DMS 273 (cell line): ENCODE measurements around the gene KRTAP10-6.
A peak's percentile ranks its signal among the peaks of the same experiment; 100 is the strongest.
"Not testable (repeated sequence)": the region's sequence is repeated elsewhere in the genome, so short reads cannot be mapped to it uniquely, and the experiment has no call there.

Experiments used
- DNase-seq: peaks from one replicate; lab custom pipeline; 2025; ENCODE audit not compliant: unreplicated experiment; lab: John Stamatoyannopoulos, UW

Gene KRTAP10-6

DNA sequence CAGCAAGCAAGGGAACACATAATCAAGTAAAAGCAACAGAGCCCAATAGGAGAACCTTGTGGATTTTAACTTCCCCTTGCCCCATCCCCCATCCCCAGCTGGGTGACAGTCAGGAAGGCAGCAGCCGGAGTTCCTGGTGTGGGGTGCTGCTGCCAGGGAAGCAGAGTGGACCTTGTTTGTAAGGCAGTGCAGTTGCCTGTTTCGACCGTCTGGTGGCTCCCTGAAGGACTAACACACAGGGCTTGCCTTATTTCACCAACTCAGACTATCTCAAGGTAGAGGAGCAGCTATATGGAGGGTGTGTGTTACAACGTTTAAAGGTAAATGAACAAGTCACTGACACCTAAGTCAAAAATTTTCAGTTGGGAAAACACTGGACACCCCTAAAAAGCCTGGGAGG lies 26.2 kb upstream of the KRTAP10-6 start:
- DNase-seq, result no peak

DNA sequence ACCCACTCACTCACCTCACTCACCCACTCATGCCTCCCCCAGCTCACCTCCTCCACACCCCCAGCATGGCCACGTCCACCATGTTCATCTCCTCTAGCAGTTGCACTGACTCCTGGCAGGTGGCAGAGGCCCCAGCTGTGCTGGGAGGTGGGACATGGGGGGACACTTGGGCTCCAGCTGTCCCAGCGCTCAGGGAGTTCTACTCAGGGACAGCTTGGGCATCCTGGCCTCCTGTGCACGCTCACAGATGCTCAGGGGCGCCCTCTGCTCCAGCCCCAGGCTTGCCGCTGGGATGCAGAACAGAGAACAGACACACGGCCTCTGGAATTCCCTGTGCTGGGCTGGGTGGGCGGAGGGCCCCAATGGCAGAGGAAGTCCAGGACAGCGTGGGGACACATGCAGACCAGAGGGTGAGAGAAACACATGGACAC lies 24.8 kb upstream of the KRTAP10-6 start:
- DNase-seq, result no peak

DNA sequence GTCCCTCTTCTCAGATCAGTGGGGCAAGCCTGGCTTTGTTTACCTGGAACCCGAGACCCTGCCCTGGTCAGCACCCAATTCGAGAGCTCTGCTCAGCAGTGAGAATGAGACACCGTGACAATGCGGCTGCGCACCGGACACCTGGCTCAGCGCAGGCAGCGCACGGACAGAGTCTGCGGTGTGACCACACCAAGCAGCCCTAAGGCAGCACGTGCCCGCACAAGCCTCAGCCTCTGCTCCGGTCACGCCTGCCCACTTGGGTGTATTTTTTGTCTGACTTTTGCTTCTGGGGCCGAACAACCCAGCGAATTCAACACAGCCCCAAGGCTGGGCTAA lies 24.3 kb upstream of the KRTAP10-6 start:
- DNase-seq, result no peak

DNA sequence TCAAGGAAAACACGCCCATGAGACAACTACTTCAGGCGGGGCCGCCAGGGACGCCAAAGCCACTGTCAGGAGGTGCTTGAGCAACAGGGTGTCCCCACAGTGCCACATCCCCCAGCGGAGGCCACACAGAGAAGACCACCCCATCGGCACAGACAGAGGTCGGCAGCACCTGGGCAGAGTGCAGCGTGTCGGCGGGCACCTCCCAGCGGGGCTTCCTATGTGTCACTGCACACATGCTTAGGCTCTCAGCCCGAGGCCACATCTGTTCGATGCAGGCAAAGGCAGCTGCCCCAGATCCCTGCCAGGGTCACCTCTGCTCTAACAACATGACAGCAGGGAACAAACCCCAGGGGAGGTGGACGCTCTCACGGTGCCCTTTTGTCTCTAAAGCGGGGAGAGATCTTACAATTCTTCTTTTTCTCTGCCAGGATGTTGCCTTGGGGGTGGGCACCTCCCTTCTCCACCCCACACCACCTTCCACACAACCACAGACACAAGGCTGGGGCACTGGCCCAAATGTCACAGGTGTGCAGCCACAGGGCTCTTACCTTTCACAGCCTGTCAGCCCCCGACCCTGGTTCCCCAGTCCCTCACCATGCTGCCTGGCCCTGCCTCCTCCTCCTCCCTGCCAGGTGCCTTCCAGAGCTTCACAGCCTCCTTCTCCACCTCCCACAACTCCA lies 23.7 kb upstream of the KRTAP10-6 start:
- peak; percentile 59 for DNase-seq

DNA sequence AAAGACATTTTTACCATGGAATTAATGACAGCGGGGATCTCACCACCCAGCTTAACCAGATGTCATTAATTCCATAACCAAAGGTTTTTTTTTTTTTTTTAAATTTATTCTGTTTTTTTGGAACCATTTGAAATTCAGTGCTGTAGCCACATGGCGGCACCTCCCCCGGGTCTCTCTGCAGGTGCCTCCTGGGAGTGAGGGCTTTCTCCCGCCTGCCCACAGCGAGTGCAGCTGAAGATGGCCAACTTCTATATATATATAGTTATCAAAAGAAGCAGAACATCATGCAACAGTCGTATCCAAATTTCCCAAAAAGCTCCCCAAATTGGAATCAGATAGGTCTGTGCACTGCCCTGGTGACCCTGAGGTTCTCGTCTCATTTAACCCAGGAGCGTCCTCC lies 23.2 kb upstream of the KRTAP10-6 start:
- no peak for DNase-seq

DNA sequence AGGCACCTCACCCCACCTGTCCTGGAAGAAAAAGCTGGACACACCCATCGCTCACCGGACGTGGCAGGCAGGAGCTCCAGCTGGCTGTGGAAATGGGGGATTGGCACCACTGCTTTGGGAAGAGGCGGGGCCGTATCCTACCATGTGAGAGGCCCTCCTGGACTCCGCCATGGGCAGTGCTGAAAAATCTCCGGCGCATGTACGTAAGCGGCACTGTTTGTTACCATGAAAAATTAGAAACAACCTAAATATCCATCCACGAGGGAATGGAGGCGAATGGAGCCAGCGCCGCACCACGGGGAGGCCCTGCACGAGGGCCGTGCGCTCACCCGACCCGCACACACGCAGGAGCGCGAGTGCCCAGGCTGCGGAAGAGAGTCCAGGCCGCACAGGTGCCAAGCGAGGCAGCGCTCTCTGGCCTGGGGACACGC lies 22.7 kb upstream of the KRTAP10-6 start:
- DNase-seq, result no peak

DNA sequence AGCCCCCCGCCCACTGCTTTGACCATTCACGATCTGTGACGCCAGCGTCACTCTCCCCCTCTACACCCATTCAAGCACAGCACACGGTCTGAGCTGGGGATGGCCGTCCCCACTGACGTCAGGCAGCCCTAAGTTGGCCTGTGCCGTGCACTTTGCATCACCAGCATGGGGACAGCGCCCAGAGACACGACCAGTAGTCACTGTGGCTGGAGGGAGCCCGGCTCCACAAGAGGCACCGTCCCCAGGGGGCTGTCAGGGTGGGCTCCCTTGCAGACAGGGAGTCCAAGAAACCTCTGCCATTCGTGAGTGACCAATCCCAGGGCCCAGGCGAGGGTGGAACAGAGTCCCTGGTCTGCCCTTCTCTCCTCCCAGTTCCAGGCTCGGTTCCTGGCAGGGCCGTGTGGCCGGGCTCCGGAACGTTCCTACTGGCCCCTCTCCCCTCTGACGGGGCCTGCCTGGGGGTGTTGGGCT lies 21.9 kb upstream of the KRTAP10-6 start:
- no peak for DNase-seq

DNA sequence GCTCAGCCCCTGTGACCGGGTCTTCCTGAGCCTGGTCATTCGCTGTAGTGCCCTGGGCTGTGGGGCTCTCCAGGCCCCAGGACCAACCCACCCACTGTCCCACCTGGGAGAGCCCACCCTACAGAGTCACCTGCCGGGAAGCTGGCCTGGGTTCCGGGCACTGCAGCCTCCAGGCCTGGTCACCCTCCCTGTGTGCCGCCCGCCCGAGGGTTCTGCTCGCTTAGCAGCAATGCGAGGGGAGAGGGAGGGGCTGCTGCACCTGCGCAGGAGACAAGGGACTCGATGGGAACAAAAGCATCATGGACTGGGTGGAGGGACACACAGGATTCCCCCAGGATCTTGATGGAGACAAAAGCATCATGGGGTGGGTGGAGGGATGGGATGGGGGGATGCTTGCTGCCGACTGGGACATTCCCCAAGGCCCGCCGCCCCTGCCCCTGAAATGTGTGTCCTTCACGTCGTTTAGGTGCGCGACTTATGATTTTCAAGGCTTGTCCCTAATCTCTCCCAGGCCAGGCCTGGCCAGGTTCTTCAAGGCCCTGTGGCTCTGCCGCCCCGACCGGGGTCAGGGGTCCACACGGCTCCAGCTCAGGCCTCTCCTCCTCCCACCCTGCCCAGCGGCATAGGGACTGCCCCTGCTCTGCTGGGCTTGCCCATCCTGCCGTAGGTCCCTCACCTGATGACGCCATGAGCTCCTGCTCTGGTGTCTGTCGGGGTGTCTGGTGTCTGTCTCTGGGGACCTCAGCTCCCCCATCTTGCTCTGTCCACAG lies 21.3 kb upstream of the KRTAP10-6 start:
- no peak for DNase-seq

DNA sequence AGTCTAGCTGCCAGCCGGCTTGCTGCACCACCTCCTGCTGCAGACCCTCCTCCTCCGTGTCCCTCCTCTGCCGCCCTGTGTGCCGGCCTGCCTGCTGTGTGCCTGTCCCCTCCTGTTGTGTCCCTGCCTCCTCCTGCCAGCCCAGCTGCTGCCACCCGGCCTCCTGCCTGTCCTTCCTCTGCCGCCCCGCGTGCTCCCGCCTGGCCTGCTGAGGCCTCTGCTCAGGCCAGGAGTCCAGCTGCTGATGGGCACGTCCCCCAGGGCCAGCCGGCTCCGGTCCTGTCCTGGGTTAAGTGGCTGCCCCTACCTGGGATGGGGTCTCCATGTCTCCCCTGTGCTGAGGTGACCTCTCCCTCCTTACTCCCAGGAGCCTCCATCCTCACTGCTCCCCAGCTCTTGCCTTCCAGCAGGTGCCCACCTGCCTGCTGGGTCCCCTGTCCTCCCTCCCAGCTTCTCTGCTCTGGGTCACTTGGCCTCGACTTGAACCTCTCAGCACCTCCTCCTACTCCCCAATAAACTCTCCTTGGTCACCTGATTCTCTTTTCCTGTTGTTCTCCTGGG lies 20.4 kb upstream of the KRTAP10-6 start:
- no peak for DNase-seq

DNA sequence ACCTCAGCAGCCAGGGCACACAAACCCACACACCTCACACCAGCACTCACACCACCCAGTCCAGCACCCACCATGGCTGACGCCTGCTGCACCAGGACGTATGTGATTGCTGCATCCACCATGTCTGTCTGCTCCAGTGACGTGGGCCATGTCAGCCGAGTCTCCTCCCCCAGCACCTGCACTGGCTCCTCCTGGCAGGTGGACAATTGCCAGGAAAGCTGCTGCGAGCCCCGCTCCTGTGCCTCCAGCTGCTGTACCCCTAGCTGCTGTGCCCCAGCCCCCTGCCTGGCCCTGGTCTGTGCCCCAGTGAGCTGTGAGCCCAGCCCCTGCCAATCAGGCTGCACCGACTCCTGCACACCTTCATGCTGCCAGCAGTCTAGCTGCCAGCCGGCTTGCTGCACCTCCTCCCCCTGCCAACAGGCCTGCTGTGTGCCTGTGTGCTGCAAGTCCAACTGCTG lies 19.8 kb upstream of the KRTAP10-6 start, which contains the start of gene KRTAP10-8:
KRTAP10-8 (plus strand) TSS at position 51 of the 458 bp plus-strand sequence; CDS start at position 73, 22 bp downstream.
- peak; percentile 44 for DNase-seq

DNA sequence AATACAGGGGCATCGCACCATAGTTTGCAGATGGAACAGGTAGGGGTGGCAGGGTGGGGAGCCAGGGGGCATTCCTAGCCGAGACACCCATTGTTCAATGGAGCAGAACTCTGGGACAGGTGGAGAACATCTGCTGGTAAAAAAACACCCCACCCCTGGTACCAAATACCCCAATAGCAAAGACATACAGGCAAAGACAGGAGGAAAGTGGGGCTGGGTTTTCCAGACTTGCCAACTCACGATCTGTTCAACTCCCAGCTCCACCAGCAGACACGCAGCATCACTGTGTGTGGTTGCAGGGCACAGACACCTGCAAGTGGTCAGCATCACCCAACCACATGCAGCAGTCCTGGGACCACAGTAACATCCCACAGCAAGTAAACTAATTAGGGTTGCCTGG lies 19.2 kb upstream of the KRTAP10-6 start:
- DNase-seq, result no peak

DNA sequence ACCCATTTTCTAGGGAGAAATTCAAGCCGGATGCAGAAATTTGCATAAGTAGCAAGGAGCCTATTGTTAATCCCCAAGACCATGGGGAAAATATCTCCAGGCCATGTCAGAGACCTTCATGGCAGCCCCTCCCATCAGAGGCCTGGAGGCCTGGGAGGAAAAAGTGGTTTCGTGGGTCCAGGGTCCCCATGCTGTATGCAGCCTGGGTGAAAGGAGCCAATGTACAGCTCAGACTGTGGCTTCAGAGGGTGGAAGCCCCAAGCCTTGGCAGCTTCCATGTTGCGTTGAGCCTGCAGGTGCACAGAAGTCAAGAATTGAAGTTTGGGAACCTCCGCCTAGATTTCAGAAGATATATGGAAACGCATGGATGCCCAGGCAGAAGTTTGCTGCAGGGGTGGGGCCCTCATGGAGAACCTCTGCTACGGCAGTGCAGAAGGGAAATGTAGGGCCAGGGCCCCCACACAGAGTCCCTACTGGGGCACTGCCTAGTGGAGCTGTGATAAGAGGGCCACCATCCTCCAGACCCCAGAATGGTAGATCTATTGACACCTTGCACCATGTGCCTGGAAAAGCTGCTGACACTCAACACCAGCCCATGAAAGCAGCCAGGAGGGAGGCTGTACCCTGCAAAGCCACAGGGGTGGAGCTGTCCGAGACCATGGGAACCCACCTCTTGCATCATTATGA lies 18.0 kb upstream of the KRTAP10-6 start:
- not testable (repeated sequence) for DNase-seq

DNA sequence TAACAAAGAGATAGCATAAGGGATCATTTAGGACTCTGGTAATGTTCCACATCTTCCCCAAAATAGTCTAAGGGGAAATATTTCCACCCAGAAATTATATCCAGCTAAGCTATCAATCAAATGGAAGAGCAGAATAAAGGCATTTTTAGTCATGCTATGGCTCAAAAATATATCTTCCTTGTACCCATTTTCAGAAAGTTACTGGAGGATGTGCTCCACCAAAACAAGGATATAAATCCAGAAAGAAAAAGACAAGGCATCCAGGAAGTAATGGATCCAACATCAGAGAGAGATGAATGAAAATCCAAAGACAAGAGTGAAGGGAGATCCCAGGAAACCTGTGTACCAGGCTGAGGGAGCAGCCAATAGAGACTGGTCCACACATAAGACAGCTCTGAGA lies 16.9 kb upstream of the KRTAP10-6 start:
- DNase-seq, result no peak

DNA sequence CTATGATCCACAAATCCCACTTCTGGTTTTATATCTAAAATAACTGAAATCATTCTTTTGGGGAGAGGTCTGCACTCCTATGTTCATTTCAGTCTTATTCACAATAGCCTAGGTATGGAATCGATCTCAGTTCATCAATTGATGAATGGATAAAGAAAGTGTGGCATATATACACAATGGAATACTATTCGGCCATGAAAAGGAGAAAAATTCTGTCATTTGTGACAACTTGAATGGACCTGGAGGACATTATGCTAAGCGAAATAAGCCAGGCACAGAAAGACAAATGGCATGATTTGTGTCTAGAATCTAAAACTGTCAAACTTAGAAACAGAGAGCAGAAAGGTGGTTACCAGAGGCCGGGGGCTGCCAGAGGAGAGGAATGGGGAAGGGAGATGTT lies 14.2 kb upstream of the KRTAP10-6 start:
- no peak for DNase-seq

DNA sequence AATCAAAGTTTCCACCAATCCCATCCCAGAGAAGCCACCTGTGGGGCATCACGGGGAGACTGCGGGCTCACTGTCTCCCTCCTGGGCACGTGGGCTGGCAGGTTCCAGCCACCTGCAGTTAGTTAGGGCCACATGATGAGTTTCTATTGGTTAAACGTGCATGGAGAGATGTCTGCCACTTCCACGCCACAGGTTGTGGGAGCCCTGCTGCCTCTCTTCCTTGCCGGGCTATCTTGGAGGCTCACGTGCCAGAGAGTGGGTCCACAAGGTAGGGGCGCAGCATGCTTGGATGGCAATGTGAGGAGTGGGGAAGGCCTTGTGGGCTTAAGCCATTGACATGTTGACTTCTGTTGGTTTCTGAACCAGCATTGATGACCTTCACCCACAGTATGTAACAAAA lies 11.6 kb upstream of the KRTAP10-6 start:
- no peak for DNase-seq

DNA sequence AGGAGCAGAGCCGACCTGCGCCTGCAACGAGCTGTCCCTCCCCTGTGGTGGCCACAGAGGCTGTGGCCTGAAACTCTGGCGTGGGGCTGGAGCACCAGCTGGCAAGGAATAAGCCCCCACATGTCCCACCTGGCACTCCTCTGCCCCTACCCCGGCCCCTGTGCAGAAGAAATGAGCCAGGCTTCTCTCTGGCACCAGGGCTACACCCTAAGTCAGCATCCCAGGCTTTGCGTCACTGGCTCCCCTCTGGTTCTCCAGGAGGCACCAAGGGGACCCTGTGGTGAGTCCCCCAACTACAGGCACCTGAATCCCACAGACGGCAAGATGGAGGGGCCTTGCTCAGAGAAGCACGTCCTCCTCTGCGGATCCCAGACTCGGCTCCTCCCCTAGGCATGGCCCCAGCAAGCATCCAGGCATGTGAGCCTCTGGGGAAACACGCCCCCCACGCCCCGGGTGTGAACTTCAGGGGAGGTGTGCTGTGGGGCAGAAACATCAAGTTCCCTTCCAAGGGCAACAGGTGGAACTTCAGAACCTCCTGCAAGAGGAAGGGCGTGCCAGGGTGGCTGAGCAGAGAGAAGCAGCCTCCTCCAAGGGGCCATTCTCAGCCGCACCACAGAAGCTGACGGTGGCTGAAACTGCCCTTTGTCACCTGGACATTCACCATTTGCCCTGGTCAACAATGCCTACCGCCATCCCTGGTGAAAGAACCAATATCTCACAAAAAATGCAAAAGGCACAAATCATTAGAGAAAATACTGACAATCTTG lies 11.0 kb upstream of the KRTAP10-6 start:
- DNase-seq, result no peak

DNA sequence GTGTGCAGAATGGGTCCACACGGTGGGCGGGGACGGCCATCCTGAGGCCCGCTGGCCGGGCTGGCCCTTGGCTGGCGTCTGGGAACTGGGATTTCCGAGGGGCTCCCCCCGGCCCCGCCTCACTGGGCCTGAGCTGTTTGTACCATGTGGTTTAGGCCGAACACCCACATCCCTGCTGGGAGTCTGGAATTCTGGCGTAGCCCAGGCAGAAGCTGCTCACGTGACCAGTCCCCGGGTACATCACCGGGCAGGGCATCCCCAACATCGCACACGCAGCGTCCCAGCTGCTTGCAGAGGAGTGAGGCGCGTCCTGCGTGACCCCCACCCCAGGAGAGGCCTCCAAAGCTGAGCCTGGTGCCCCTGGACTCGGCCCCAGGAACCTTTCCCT lies 10.2 kb upstream of the KRTAP10-6 start:
- DNase-seq, result no peak

DNA sequence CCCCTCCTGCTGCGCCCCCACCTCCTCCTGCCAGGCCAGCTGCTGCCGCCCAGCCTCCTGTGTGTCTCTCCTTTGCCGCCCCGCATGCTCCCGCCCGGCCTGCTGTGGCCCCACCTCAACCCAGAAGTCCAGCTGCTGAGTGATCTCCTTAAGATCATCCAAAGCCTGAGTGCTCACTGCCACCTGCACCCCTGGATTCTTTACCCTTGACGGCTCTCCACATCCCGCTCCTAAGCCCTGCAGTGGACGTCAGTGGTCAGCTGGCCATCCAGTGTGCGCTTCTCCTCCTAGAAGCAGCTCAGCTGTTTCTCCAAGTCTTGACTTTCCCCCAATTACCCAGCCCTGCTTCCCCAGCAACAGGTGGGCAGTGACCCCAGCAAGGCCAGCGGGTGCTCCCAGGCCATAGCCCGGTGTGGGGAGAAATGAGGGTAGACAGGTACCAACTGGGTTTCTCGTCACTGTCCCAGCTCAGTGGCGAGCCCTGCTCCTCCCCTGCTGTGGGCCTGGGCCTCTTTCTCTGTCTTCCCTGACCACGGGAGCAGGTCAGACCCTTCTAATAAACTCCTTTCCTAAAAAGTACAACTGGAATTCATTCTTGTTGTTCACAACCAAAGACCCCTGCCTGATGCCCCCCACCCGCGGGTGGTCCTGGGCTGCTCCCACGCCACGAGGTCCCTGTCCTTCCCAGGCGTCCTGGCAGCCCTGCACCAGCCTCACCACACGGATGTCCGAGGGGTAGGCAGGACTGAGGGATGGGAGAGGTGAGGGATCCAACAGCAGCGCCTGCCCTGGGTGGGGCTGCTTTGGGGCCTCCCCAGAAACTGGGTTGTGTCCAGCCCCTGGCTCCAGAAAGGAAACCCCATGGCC lies 9.5 kb upstream of the KRTAP10-6 start:
- peak; percentile 78 for DNase-seq

DNA sequence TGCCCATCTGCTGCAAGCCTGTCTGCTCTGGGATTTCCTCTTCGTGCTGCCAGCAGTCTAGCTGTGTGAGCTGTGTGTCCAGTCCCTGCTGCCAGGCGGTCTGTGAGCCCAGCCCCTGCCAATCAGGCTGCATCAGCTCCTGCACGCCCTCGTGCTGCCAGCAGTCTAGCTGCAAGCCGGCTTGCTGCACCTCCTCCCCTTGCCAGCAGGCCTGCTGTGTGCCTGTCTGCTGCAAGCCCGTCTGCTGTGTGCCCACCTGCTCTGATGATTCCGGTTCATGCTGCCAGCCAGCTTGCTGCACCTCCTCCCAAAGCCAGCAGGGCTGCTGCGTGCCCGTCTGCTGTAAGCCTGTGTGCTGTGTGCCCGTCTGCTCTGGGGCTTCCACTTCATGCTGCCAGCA lies 8.8 kb upstream of the KRTAP10-6 start:
- peak; percentile 86 for DNase-seq
